Endothelial cell (in vitro differentiated cells): ENCODE results near the gene A3GALT2. TPM values are rescaled to one million over a fixed set of nuclear protein-coding genes. Genes with fewer than 3 reads are reported as not detected.

ENCODE experiments used
- DNase-seq: peaks from one replicate; pipeline ENCODE4 v3.0.0; 2021; ENCODE audit warnings: low spot score
- H3K27ac Mint-ChIP-seq: one replicate; pipeline ENCODE4 v1.8.0; 2021; ENCODE audit warnings: mixed read lengths, inconsistent platforms; ENCODE audit not compliant: unreplicated experiment
- H3K27me3 Mint-ChIP-seq: one replicate; pipeline ENCODE4 v1.8.0; 2021; ENCODE audit warnings: mild to moderate bottlenecking, moderate library complexity, mixed read lengths, inconsistent platforms; ENCODE audit not compliant: unreplicated experiment
- H3K36me3 Mint-ChIP-seq: one replicate; pipeline ENCODE4 v1.8.0; 2021; ENCODE audit warnings: mild to moderate bottlenecking, low read depth, mixed read lengths, inconsistent platforms; ENCODE audit not compliant: unreplicated experiment
- H3K4me1 Mint-ChIP-seq: one replicate; pipeline ENCODE4 v1.8.0; 2021; ENCODE audit warnings: mild to moderate bottlenecking, mixed read lengths, inconsistent platforms; ENCODE audit not compliant: unreplicated experiment
- H3K4me3 Mint-ChIP-seq: one replicate; pipeline ENCODE4 v1.8.0; 2021; ENCODE audit warnings: mild to moderate bottlenecking, mixed read lengths, inconsistent platforms; ENCODE audit not compliant: unreplicated experiment
- H3K9me3 Mint-ChIP-seq: one replicate; pipeline ENCODE4 v1.8.0; 2021; ENCODE audit warnings: mixed read lengths, inconsistent platforms; ENCODE audit not compliant: unreplicated experiment
- total RNA-seq: library from RNA; stranded (reverse); fragmentation: NEBNext Ultra II Directional; extraction: Animal tissue kit (Norgen Biotek cat#: 25700); gene quantifications from one replicate; pipeline ENCODE4 v1.2.1, GENCODE V29; 2021; ENCODE audit not compliant: unreplicated experiment
- TF ChIP-seq, protein P1 (sequence below): fragments of 200-600 bp; sonication (generic); IDR thresholded peaks from one replicate; pipeline ENCODE4 v1.5.0; 2021; ENCODE audit warnings: antibody characterized with exemption; ENCODE audit not compliant: unreplicated experiment

Gene A3GALT2
- total RNA-seq, 1 donor from 2014 or later = not detected

DNA sequence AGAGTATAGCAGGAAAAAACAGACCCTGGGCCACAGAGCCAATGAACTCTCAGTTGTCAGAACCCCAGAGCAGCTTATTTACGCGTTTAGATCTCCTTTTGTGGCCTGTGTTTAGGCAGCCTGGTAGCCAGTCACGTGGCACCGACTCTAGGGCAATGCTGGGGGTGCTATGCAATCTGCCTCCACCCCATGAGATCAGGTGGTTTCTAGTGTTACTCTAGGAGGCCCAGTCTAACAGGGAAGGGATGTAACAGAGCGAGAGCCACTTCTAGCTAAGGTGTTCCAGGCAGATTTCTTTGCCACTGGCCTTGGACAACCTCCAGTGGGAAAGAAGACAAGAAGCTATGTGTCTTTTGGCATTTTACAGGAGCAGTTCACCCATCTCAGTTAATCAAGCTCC lies 12.0 kb upstream of the A3GALT2 start:
- Mint-ChIP-seq H3K4me3 (peak overlapping the region; percentile 72), H3K4me1 (peaks cover 48% of the 10 kb centered on the region), H3K36me3 (peaks cover 56% of the 10 kb centered on the region), H3K9me3 (no peaks in the 10 kb centered on the region), H3K27ac (peak overlapping the region; percentile 22), H3K27me3 (peaks cover 5% of the 10 kb centered on the region)
- DNase-seq = no peak
- TF ChIP-seq, protein P1, sequence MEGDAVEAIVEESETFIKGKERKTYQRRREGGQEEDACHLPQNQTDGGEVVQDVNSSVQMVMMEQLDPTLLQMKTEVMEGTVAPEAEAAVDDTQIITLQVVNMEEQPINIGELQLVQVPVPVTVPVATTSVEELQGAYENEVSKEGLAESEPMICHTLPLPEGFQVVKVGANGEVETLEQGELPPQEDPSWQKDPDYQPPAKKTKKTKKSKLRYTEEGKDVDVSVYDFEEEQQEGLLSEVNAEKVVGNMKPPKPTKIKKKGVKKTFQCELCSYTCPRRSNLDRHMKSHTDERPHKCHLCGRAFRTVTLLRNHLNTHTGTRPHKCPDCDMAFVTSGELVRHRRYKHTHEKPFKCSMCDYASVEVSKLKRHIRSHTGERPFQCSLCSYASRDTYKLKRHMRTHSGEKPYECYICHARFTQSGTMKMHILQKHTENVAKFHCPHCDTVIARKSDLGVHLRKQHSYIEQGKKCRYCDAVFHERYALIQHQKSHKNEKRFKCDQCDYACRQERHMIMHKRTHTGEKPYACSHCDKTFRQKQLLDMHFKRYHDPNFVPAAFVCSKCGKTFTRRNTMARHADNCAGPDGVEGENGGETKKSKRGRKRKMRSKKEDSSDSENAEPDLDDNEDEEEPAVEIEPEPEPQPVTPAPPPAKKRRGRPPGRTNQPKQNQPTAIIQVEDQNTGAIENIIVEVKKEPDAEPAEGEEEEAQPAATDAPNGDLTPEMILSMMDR = no peak

DNA sequence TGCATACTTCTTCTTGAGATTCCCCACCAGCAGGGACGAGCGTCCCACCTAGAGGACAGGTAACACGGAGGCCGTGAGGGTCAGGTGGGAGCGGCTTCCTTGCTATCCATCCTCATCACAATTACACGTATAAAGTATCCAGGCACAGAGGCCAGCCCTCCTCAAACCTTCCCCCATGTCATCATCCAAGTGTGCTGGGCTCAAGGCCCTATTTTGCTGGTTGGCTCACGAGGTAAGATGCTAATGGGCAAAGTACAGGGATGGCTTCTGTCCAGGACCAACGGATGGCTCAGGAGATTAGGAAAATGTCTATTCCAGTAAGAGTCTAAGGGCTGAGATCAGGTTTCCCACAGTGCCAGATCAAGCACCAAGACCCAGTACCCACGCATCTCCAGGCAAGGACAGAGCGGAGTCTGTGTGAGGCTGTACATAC lies 11.5 kb upstream of the A3GALT2 start:
- no peak for DNase-seq
- peaks cover 45% of the 10 kb centered on the region for H3K4me1 Mint-ChIP-seq
- H3K9me3 Mint-ChIP-seq = no peaks in the 10 kb centered on the region
- peaks cover 54% of the 10 kb centered on the region for H3K36me3 Mint-ChIP-seq
- TF ChIP-seq, protein P1 = no peak
- peak overlapping the region; percentile 72 for H3K4me3 Mint-ChIP-seq
- H3K27ac Mint-ChIP-seq = peak overlapping the region; percentile 67
- peaks cover 5% of the 10 kb centered on the region for H3K27me3 Mint-ChIP-seq

DNA sequence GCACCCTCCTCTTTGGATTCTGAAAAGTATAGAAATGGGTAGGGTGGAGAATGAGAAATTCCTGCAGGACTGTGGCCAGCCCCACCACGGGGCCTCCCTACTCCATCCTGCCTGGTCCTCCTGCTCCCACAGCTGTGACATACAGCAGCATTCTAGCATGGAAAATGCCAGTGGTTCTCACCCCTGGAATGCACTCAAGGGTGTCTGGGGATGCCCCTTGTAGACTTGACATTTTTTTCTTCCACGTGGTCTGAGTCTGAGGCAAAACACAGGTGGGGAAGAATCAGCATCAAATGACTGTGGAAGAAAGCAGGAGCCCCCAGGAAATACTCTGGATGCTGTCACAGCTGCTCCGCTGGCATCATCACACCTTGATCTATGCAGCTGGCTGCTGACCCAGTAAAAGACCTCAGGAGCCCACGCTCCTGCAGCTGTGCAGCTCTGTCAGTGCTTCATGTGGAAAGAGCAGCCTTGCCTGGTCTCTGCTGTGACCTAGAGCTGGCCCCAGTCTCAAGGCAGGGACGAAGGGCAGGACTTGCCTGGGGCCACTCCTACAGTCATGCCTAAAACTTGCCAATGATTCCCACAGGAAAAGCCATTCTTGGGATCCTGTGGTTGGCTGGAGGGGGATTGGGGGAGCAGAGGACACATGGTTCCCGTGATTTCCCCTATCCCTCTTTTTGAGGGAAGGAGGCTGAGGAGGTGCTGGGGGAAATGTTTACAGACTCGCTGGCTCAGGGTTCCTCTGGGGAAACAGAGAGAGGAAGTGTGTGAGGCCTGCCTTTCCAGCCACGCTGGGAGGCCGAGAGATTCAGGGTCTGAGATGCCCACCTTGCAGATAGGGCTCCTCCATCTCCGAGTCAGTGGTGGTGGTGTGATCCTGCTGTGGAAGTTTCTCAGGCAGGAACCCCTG lies 10.8 kb upstream of the A3GALT2 start:
- TF ChIP-seq, protein P1 = no peak
- Mint-ChIP-seq H3K27me3 (peaks cover 5% of the 10 kb centered on the region), H3K27ac (peak overlapping the region; percentile 67), H3K4me1 (peaks cover 42% of the 10 kb centered on the region), H3K9me3 (no peaks in the 10 kb centered on the region), H3K4me3 (peak overlapping the region; percentile 72), H3K36me3 (peaks cover 54% of the 10 kb centered on the region)
- DNase-seq = no peak

DNA sequence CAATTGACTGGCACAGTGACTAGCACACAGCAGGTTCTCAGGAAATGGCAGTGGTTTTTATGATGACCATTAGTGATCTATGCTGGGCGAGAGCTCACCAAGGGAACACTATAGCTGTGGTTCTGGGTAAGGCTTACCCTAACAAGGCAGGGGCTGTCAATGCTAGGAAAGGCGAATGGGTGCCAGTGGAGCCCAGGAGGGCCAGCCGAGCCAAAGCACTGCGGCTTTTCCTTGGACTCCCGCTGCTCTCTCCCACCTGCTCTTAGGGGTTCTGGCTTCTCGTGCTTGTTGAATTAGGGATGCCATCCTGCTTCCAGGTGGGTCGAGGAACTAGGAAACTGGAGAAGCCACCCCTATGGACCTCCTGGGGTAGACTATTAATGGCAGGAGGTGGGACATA lies 10.0 kb upstream of the A3GALT2 start:
- Mint-ChIP-seq H3K4me3 (no peak overlapping the region), H3K27ac (no peak overlapping the region), H3K36me3 (peaks cover 58% of the 10 kb centered on the region), H3K27me3 (peaks cover 5% of the 10 kb centered on the region), H3K4me1 (peaks cover 39% of the 10 kb centered on the region), H3K9me3 (no peaks in the 10 kb centered on the region)
- TF ChIP-seq, protein P1 = no peak
- DNase-seq = no peak

DNA sequence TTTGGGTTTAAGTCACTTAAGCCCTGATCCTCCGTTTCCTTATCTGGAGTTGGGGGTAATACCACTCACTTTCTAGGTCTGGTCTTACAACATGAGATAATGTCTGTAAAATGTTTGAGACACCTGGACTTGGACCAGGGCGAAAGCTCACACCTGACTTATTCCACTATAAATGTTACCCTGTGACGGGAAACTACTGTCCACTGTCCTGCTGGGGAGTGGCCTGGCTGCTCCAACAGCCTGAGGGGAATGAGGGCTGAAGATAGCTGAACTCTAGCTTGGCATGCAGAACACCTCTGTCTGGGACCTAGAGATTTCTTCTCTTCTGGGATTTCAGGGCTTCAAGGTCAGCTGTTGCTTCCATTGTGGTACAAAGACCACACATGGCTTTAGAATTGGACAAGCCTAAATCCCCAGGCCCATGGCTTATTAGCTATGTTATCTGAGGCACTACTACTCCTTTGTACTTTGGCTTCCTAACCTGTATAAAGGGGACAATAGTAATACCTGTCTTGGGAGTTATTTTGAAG lies 9.5 kb upstream of the A3GALT2 start:
- peaks cover 39% of the 10 kb centered on the region for H3K4me1 Mint-ChIP-seq

More for the DNA sequence above, 9.5 kb upstream of the A3GALT2 start:
- Mint-ChIP-seq H3K36me3 (peaks cover 63% of the 10 kb centered on the region), H3K27me3 (peaks cover 5% of the 10 kb centered on the region), H3K9me3 (no peaks in the 10 kb centered on the region), H3K27ac (no peak overlapping the region), H3K4me3 (no peak overlapping the region)
- DNase-seq = no peak
- TF ChIP-seq, protein P1 = no peak
